MM.1S (cell line): ENCODE results near the gene HYKK.

Experiments used
- DNase-seq: peaks from one replicate; pipeline ENCODE4 v3.0.0-alpha.2; 2015
- H2AFZ ChIP-seq: fragments of 300-600 bp; sonication (generic); 2 replicates; pipeline ENCODE4 v1.6.0; 2016; ENCODE audit warnings: antibody characterized with exemption, low read length
- H3F3A ChIP-seq: fragments of 300-600 bp; sonication (generic); 2 replicates; pipeline ENCODE4 v1.6.1; 2016; ENCODE audit warnings: mild to moderate bottlenecking, antibody characterized with exemption, low read length, moderate library complexity, mixed read lengths; ENCODE audit not compliant: insufficient read depth
- H3K27ac ChIP-seq: fragments of 300-600 bp; sonication (generic); 2 replicates; pipeline ENCODE4 v1.5.1; 2016; ENCODE audit warnings: mild to moderate bottlenecking, low read length
- H3K27me3 ChIP-seq: fragments of 300-600 bp; sonication (generic); replicated peaks from 2 replicates; pipeline ENCODE4 v1.6.0; 2016; ENCODE audit warnings: low read length; ENCODE audit not compliant: insufficient read depth
- H3K36me3 ChIP-seq: fragments of 300-600 bp; sonication (generic); replicated peaks from 2 replicates; pipeline ENCODE4 v1.6.1; 2016; ENCODE audit warnings: mild to moderate bottlenecking, low read length, mixed read lengths; ENCODE audit not compliant: insufficient read depth
- H3K4me1 ChIP-seq: fragments of 300-600 bp; sonication (generic); 2 replicates; pipeline ENCODE4 v1.6.1; 2016; ENCODE audit warnings: low read length, mixed read lengths
- H3K4me2 ChIP-seq: fragments of 300-600 bp; sonication (generic); 2 replicates; pipeline ENCODE4 v1.6.0; 2016; ENCODE audit warnings: low read depth, low read length
- H3K4me3 ChIP-seq: fragments of 300-600 bp; sonication (generic); 2 replicates; pipeline ENCODE4 v1.5.1; 2016; ENCODE audit warnings: low read length, mixed read lengths
- H3K79me2 ChIP-seq: fragments of 300-600 bp; sonication (generic); 2 replicates; pipeline ENCODE4 v1.6.1; 2016; ENCODE audit warnings: mixed run types, low read length, mixed read lengths
- H3K9ac ChIP-seq: fragments of 300-600 bp; sonication (generic); 2 replicates; pipeline ENCODE4 v1.6.1; 2016; ENCODE audit warnings: low read length, mixed read lengths
- H3K9me2 ChIP-seq: fragments of 300-600 bp; sonication (generic); replicated peaks from 2 replicates; pipeline ENCODE4 v1.6.1; 2016; ENCODE audit warnings: mild to moderate bottlenecking, low read length, mixed read lengths; ENCODE audit not compliant: insufficient read depth
- H3K9me3 ChIP-seq: fragments of 300-600 bp; sonication (generic); replicated peaks from 2 replicates; pipeline ENCODE4 v1.6.1; 2016; ENCODE audit warnings: mild to moderate bottlenecking, low read length, mixed read lengths; ENCODE audit not compliant: insufficient read depth
- H4K20me1 ChIP-seq: fragments of 300-600 bp; sonication (generic); 2 replicates; pipeline ENCODE4 v1.6.1; 2016; ENCODE audit warnings: mild to moderate bottlenecking, low read length, moderate library complexity, mixed read lengths; ENCODE audit not compliant: insufficient read depth
- CTCF ChIP-seq: fragments of 300-600 bp; sonication (generic); IDR thresholded peaks from 2 replicates; pipeline ENCODE4 v1.5.1; 2016; ENCODE audit warnings: antibody characterized with exemption, low read length, mixed read lengths
- EZH2 ChIP-seq: fragments of 300-600 bp; sonication (generic); optimal IDR thresholded peaks from 2 replicates; pipeline ENCODE3; 2017; ENCODE audit warnings: low read depth, mild to moderate bottlenecking, antibody characterized with exemption, low read length, mixed read lengths
- EZH2phosphoT487 ChIP-seq: fragments of 300-600 bp; sonication (generic); IDR thresholded peaks from 2 replicates; pipeline ENCODE4 v1.6.1; 2018; ENCODE audit warnings: antibody characterized with exemption, low read length

Gene HYKK

GRCh38 chr15:78565951-78566774, 58.8 kb downstream of the HYKK start:
- H3K36me3 ChIP-seq = no peaks in the 10 kb centered on the region
- H3K9me3 ChIP-seq = no peaks in the 10 kb centered on the region
- peak; percentile 39 for DNase-seq
- H3K79me2 ChIP-seq = peaks cover 26% of the 10 kb centered on the region
- TF ChIP-seq CTCF (peak; percentile 24; the same call in 1 of the 2 replicates), EZH2phosphoT487 (no peak)
- no peak overlapping the region for H3K27ac ChIP-seq
- H3K27me3 ChIP-seq = no peaks in the 10 kb centered on the region
- peaks cover 10% of the 10 kb centered on the region; the same call in 1 of the 2 replicates for H3K4me1 ChIP-seq
- no peaks in the 10 kb centered on the region for H3K9me2 ChIP-seq
- H2AFZ ChIP-seq = peak overlapping the region; percentile 51
- H4K20me1 ChIP-seq = no peaks in the 10 kb centered on the region
- peak overlapping the region; percentile 89 for H3K4me3 ChIP-seq
- peak overlapping the region; percentile 70 for H3K4me2 ChIP-seq
- peaks cover 14% of the 10 kb centered on the region for H3F3A ChIP-seq
- peak overlapping the region; percentile 50 for H3K9ac ChIP-seq

- Histone ChIP-seq H3K27me3 (no peaks in the 10 kb centered on the region), H4K20me1 (no peaks in the 10 kb centered on the region), H2AFZ (no peak overlapping the region), H3K27ac (no peak overlapping the region), H3K9ac (no peak overlapping the region), H3K36me3 (no peaks in the 10 kb centered on the region), H3K9me3 (no peaks in the 10 kb centered on the region), H3K9me2 (no peaks in the 10 kb centered on the region), H3K4me3 (no peak overlapping the region), H3K79me2 (peaks cover 27% of the 10 kb centered on the region), H3K4me2 (no peak overlapping the region), H3F3A (peaks cover 14% of the 10 kb centered on the region), H3K4me1 (peaks cover 10% of the 10 kb centered on the region; the same call in 1 of the 2 replicates)
- no peak for DNase-seq
- TF ChIP-seq EZH2 = no peak
- no peak for TF ChIP-seq EZH2phosphoT487
- no peak for TF ChIP-seq CTCF
These were observed 60.2 kb downstream of the HYKK start for GRCh38 chr15:78567531-78567930.

GRCh38 chr15:78570710-78571109, 63.3 kb downstream of the HYKK start:
- TF ChIP-seq CTCF (no peak), EZH2 (no peak), EZH2phosphoT487 (no peak)
- Histone ChIP-seq H3K27me3 (no peaks in the 10 kb centered on the region), H3K27ac (no peak overlapping the region), H3K9ac (no peak overlapping the region), H3K4me2 (no peak overlapping the region), H3K36me3 (no peaks in the 10 kb centered on the region), H2AFZ (no peak overlapping the region), H3F3A (no peaks in the 10 kb centered on the region), H3K79me2 (peaks cover 32% of the 10 kb centered on the region), H3K4me1 (0 out of 2 replicates have a peak, but pooled peaks cover 3% of the 10 kb centered on the region), H3K4me3 (no peak overlapping the region), H3K9me3 (no peaks in the 10 kb centered on the region), H4K20me1 (no peaks in the 10 kb centered on the region), H3K9me2 (no peaks in the 10 kb centered on the region)
- DNase-seq = no peak
